SHP77 (cell line): Measurements from ENCODE around the gene ARHGAP26.
"Not testable (repeated sequence)": the region's sequence is repeated elsewhere in the genome, so short reads cannot be mapped to it uniquely, and the experiment has no call there.

ENCODE experiments used
- DNase-seq, 2 experiments: peaks; one replicate each; lab custom pipeline; 2025; lab: John Stamatoyannopoulos, UW

ARHGAP26 gene

GRCh38 chr5:142934051-142934762, 164.0 kb downstream of the ARHGAP26 start:
- DNase-seq = no peak

GRCh38 chr5:142935014-142935413, 164.8 kb downstream of the ARHGAP26 start:
- DNase-seq = no peak

DNA sequence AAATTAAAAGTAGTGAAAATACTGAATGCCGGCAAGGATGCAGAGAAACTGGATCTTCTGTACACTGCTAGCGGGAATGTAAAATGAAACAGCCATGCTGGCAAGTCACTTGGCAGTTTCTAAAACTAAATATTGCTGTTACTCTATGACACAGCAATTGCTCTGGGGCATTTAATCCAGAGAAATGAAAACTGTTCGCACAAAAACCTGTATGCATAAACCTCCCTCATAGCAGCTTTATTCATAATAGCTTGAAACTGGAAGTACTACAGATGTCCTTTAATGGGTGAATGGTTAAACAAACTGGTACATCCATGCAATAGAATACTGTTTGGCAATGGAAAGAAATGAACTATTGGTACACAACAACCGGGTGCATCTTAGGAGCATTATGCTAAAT, 167.2 kb downstream of the ARHGAP26 start:
- DNase-seq = no peak

DNA sequence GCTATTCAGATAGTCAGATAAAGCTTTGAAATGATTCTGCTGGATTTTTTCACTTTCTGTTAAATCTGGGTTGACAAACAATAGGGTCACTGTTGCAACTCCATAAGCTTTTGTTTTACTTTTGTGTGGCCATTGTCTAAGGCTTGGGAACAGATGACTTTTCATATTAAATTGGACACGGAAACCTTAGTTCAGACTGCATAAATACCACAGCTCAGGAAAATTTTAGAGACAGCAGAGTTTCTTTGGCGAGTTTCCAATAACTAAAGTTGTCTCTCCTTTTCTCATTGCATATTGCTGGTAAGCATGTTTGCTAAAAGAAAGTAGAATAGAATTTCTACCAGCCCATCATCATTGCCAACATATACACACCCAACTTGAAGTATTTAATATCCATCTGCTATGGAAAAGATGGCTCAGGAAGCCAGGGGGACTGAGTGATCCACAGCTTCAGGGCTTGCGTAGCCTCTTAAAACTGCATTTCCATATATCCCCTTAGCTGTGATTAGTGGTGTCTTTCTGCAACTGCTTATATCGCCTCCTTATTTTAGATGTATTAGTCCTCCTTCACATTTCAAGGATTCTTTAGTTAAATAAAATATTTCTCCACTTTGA, 168.2 kb downstream of the ARHGAP26 start:
- DNase-seq = no peak

DNA sequence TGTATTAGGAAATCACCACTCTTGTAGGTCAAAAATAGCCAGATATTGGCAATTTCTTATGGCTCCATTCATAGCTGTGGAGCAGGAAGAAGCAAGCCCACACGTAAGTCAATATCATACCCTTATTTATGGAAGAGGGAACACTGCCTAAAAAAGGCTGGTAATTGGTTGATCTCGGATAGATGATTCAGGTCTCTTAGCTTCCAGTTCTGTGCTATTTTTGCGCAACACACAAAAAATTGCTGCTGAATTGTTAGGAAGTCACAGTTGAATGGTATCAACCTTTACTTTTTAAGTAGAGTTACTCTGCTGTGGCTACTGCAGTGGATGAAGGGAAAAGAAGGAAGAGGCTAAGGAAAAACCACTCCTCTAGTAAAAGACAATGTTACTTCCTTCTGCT, 168.8 kb downstream of the ARHGAP26 start:
- no peak for DNase-seq

DNA sequence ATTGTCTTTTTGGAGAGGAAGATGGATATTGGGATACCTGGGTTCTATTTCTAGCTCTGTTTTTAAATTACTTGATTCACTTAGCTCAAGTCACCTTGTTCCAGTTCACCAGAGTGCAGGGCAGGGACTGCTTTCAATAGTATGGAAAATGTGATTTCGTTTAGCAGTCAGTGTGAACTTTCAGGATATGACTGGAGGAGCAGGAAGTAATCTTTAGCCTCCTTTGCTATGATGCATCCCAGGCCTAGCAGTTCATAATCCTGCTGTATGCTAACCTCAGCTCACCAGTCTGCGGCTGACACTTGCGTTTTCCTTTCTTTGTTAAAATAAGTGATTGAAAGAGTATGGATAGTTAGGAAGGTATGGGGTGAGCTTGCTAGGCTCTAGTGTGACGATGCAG, 169.7 kb downstream of the ARHGAP26 start:
- DNase-seq = no peak

- DNase-seq = no peak
Observed at GRCh38 chr5:142941245-142941644, 171.1 kb downstream of the ARHGAP26 start.

DNA sequence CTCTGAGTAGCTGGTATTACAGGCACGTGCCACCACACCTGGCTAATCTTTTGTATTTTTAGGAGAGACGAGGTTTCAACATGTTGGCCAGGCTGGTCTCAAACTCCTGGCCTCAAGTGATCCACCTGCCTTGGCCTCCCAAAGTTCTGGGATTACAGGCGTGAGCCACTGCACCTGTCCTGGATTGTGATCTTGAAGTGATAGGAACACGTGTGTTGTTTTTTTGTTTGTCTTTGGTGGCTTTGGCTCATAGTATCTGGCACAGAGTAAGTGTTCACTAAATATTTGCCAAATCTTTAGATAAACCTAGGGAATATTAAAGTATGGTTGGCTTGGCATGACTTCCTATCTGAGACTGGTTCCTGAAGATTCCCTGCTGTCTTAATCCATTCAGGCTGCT, 172.7 kb downstream of the ARHGAP26 start:
- no peak for DNase-seq

DNA sequence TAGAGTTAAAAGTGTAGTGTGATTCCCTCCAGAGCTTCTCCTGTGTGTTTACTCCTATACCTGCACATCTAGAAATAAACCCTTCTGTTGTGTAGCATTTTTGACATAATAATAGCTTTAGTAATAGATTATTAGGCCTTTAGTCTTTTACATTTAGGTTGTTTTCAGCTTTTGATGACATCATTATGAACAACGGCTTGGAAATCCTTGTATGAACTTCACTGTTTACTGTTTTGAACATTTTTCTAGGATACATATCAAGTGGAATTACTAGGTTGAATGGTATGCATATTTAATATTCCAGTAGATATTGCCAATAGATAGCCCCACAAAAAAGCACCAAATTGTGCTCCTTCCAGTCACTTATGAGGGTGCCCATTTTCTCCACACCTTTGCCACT, 174.0 kb downstream of the ARHGAP26 start:
- no peak for DNase-seq

- no peak for DNase-seq
Observed at GRCh38 chr5:142945321-142945720, 175.1 kb downstream of the ARHGAP26 start.

GRCh38 chr5:142945845-142946244, 175.7 kb downstream of the ARHGAP26 start:
- DNase-seq = no peak

GRCh38 chr5:142946547-142947426, 176.6 kb downstream of the ARHGAP26 start:
- no peak for DNase-seq

GRCh38 chr5:142947427-142947709, 177.2 kb downstream of the ARHGAP26 start:
- DNase-seq = no peak

- no peak for DNase-seq
Observed at GRCh38 chr5:142952229-142952628, 182.1 kb downstream of the ARHGAP26 start.

GRCh38 chr5:142952871-142953270, 182.7 kb downstream of the ARHGAP26 start:
- not testable (repeated sequence) for DNase-seq

- DNase-seq = no peak
Observed at GRCh38 chr5:142954455-142954854, 184.3 kb downstream of the ARHGAP26 start.

DNA sequence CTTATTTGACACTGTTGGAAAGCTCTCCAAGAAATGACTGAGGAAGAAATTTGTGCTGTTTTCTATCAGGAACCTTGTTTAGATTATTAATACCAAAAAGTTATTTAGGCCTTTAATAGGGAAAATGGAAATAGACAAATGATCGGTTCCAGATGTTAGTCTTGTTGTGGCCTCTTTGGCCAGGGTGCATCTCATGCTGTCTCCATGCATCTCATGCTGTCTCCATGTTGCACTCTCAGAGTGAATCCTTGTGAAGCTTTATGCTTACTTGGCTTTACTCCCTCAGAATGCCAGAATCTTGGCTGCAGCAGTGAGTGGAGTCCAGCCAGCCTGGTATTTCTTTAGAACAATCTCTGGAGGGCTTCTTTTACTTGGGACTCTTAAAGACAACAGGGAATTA, 185.5 kb downstream of the ARHGAP26 start:
- DNase-seq = no peak

- no peak for DNase-seq
Observed at GRCh38 chr5:142957528-142957927, 187.4 kb downstream of the ARHGAP26 start.

DNA sequence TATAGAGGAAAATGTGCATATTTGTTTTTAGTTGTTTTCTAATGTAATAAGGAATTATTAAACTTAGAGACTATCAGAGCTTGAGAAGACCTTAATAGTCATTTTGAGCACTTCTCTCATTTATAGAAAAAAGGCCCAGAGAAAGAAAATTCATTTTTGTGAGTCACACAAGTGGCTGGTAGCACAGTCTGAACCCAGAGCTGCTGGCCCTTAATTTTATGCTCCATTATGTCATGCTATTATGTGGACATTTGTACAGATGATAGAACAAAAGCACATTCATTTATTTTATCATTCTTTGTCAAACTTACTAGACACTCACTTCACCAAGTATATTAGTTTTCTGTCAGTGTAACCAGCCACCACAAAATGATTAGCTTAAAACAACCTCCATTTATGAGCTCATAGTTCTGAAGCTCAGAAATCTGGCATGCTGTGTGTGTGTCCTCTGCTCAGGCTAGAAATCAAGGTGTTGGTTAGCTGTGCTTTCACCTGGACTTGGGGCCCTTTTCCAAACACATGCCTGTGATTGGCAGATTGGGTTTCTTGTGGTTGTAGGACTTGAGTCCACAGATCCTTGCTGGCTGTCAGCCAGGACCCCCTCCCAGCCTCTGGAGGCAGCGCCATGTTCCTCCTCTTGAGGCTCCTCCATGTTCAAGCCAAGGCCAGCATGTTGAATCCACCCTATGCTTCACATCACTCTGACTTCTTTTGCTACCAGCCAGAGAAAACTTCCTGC, 188.9 kb downstream of the ARHGAP26 start:
- no peak for DNase-seq

- no peak for DNase-seq
Observed at GRCh38 chr5:142959683-142960657, 189.8 kb downstream of the ARHGAP26 start.
